ENCODE measurements around the gene FBXW8.

- TF ChIP-seq MYC (IDR thresholded peaks at IDR 0.05; ENCODE audit: borderline replicate concordance, low read length): no peak
- TF ChIP-seq FOSB (CRISPR knock-in tag; IDR thresholded peaks at IDR 0.05): no peak
- no peak for TF ChIP-seq POLR2A (IDR thresholded peaks at IDR 0.05; ENCODE audit: low read length)
- TF ChIP-seq, protein P1, sequence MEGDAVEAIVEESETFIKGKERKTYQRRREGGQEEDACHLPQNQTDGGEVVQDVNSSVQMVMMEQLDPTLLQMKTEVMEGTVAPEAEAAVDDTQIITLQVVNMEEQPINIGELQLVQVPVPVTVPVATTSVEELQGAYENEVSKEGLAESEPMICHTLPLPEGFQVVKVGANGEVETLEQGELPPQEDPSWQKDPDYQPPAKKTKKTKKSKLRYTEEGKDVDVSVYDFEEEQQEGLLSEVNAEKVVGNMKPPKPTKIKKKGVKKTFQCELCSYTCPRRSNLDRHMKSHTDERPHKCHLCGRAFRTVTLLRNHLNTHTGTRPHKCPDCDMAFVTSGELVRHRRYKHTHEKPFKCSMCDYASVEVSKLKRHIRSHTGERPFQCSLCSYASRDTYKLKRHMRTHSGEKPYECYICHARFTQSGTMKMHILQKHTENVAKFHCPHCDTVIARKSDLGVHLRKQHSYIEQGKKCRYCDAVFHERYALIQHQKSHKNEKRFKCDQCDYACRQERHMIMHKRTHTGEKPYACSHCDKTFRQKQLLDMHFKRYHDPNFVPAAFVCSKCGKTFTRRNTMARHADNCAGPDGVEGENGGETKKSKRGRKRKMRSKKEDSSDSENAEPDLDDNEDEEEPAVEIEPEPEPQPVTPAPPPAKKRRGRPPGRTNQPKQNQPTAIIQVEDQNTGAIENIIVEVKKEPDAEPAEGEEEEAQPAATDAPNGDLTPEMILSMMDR (IDR thresholded peaks at IDR 0.05): peak; percentile 29; the same call in 2 of the 3 replicates
- TF ChIP-seq EP300 (IDR thresholded peaks at IDR 0.05): no peak
- TF ChIP-seq PHF8 (IDR thresholded peaks at IDR 0.05; ENCODE audit: borderline replicate concordance, low read depth): no peak
- TF ChIP-seq RAD21 (conservative IDR thresholded peaks at IDR 0.05 in 1 of 2, IDR thresholded peaks at IDR 0.05 in 1 of 2): peak; percentile 38 to 42; a peak in 4 of 5 replicates
- TF ChIP-seq MAZ (IDR thresholded peaks at IDR 0.05; ENCODE audit: borderline replicate concordance, low read depth, low read length): no peak
- TF ChIP-seq HDAC2 (IDR thresholded peaks at IDR 0.05): no peak
- TF ChIP-seq, protein P2, sequence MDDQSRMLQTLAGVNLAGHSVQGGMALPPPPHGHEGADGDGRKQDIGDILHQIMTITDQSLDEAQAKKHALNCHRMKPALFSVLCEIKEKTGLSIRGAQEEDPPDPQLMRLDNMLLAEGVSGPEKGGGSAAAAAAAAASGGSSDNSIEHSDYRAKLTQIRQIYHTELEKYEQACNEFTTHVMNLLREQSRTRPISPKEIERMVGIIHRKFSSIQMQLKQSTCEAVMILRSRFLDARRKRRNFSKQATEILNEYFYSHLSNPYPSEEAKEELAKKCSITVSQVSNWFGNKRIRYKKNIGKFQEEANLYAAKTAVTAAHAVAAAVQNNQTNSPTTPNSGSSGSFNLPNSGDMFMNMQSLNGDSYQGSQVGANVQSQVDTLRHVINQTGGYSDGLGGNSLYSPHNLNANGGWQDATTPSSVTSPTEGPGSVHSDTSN (IDR thresholded peaks at IDR 0.05): no peak
Measured at GRCh38 chr12:116955382-116956021, 44.8 kb downstream of the FBXW8 start.
